GM13977 (cell line): ENCODE data around the gene EEF2.

ENCODE experiments used
- DNase-seq: peaks from one replicate; pipeline ENCODE4 v3.0.0; 2012; ENCODE audit warnings: low spot score
- in situ Hi-C: fragments of 300-500 bp; cut with MboI; formaldehyde crosslinking; loops from one replicate; pipeline ENCODE4 v1.12.0; 2022; ENCODE audit warnings: low sequenced_read_pairs, low pct_unique_long_range_greater_than_20kb, mixed read lengths, inconsistent platforms; ENCODE audit not compliant: unreplicated experiment
- TF ChIP-seq, protein P1 (sequence below): IDR thresholded peaks from 2 replicates; pipeline ENCODE4 v1.5.1; 2012; ENCODE audit warnings: mild to moderate bottlenecking, control low read depth; ENCODE audit not compliant: insufficient read depth; ENCODE audit errors: extremely low read depth, missing control alignments

EEF2 gene

DNA sequence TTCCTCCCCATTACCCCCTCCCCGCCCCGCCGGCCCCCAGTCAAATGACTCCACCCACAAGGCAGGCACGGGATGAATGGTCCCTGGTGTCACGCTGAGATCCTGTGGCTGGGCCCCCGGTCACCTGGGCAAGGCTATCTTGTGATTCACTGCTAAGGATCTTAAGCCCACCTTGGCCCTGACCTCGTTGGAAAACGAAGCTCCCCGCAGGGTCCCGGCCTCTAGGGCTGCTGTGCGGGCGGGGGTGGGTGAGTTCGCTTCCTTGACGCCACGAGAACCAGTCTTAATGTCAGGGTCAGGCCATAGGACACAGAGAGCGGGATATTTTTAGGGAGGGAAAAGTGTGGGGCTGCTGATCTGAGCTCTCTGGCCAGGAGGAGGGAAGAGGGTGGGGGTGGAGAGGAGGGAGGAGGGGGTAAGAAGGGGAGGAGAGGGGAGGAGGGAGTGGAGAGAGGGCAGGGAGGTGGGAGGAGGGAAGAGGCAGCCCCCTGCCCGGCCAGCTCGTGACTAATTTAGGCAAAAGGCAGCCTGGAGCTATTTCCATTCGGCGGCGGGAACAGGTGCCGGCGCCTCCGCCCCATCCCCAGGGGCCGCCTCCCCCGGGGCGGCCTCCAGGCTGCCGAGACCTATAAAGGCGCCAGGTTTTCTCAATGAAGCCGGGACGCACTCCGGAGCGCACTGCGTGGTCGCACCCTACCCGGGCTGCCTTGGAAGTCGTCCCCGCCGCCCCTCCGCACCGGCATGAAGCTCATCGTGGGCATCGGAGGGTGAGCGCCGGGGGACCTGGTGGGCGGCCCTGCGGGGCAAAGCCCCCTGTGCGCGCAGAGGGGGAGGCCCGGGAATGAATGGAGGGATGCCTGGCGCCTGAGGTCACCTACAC, 52.1 kb downstream of the EEF2 start, which contains the start of gene NMRK2:
NMRK2 (plus strand) TSS at position 139 of the 880 bp plus-strand sequence; CDS start at position 742, 603 bp downstream.
- in situ Hi-C loops: no loop called here
- TF ChIP-seq, protein P1, sequence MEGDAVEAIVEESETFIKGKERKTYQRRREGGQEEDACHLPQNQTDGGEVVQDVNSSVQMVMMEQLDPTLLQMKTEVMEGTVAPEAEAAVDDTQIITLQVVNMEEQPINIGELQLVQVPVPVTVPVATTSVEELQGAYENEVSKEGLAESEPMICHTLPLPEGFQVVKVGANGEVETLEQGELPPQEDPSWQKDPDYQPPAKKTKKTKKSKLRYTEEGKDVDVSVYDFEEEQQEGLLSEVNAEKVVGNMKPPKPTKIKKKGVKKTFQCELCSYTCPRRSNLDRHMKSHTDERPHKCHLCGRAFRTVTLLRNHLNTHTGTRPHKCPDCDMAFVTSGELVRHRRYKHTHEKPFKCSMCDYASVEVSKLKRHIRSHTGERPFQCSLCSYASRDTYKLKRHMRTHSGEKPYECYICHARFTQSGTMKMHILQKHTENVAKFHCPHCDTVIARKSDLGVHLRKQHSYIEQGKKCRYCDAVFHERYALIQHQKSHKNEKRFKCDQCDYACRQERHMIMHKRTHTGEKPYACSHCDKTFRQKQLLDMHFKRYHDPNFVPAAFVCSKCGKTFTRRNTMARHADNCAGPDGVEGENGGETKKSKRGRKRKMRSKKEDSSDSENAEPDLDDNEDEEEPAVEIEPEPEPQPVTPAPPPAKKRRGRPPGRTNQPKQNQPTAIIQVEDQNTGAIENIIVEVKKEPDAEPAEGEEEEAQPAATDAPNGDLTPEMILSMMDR: no peak
- DNase-seq: no peak

DNA sequence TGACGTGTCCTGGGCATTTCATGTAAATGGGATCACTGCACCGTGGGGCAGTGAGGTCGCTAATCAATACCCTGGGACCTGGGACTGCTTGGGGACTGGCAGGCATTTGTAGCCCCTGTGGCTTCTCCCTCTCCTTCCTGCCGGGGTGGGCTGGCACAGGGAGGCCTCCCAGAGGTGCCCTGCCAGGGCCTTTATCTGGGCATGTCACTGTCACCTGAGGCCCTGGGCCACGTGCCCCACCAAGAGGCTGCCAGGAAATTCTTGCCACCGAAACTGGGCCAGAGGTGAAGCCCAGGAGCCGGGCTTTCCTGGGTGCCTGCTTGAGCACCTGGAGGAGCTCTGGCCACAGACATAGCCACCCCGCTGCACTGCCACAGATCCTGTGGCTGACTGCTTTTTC, 54.2 kb downstream of the EEF2 start:
- TF ChIP-seq, protein P1: no peak
- in situ Hi-C loops: no loop called here
- DNase-seq: no peak
